Measurements from ENCODE around the gene CEP162. TPM values are rescaled to one million over a fixed set of nuclear protein-coding genes. Genes with fewer than 3 reads are reported as not detected.
A peak's percentile ranks its signal among the peaks of the same experiment; 100 is the strongest.
"Not testable (repeated sequence)": the region's sequence is repeated elsewhere in the genome, so short reads cannot be mapped to it uniquely, and the experiment has no call there.

CEP162 gene
- total RNA-seq, 2 donors from 2014 or later: 3.5 to 5.5 TPM

DNA sequence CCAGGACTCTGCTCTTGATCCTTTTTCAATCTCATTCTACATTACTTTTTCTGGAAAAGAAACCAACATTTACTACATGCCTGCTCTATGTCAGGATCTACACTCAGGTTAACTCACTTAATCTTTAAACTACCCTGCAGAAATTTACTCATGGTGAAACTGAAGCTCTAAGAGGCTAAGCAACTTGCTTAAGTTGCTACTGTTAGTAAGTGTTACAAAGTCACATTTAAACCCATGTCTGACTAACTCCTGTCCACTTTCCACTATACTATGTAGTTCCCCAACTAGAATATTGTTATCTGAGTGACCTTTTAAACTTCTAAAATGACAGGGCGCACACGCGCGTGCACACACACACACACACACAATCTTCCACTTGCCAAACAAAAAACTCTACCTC lies 5.0 kb downstream of the CEP162 start:
- Histone ChIP-seq H3K36me3 (peaks cover 7% of the 10 kb centered on the region), H3K27me3 (no peaks in the 10 kb centered on the region), H3K4me1 (peaks cover 0 to 15% of the 10 kb centered on the region in 2 donors), H3K9me3 (no peaks in the 10 kb centered on the region), H3K4me3 (no peak overlapping the region), H3K27ac (no peak overlapping the region)
- no peak for DNase-seq (ENCODE audit: low spot score)
- TF ChIP-seq, protein P1, sequence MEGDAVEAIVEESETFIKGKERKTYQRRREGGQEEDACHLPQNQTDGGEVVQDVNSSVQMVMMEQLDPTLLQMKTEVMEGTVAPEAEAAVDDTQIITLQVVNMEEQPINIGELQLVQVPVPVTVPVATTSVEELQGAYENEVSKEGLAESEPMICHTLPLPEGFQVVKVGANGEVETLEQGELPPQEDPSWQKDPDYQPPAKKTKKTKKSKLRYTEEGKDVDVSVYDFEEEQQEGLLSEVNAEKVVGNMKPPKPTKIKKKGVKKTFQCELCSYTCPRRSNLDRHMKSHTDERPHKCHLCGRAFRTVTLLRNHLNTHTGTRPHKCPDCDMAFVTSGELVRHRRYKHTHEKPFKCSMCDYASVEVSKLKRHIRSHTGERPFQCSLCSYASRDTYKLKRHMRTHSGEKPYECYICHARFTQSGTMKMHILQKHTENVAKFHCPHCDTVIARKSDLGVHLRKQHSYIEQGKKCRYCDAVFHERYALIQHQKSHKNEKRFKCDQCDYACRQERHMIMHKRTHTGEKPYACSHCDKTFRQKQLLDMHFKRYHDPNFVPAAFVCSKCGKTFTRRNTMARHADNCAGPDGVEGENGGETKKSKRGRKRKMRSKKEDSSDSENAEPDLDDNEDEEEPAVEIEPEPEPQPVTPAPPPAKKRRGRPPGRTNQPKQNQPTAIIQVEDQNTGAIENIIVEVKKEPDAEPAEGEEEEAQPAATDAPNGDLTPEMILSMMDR (IDR thresholded peaks at IDR 0.05): no peak

DNA sequence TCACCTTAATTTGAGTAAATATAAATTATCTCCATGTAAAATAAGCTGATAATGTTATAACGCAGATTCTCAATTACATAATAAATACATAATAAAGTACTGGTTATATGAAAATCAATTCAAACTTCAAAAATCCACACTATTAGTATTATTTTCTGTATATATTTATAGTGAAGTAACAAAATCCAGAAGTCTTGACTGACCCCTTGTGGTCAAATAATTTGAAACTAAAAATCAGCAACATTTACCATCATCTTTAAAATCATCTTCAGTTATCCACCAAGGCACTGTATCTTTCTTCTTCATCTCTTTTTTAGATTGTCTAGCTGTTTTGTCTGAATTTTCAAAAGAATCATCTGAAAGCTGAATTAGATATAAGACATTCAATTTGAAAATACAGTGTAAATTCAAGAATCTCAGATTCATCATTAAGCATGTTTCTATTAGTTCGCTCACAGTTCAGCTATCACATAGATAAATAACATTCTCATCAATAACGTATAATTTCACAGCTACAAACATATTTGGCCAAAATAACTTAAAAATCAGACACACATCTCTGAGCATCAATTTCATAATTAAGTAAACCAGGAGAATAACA lies 6.5 kb downstream of the CEP162 start:
- H3K4me1 ChIP-seq: peaks cover 0 to 4% of the 10 kb centered on the region in 2 donors
- no peaks in the 10 kb centered on the region for H3K9me3 ChIP-seq
- DNase-seq (ENCODE audit: low spot score): no peak
- TF ChIP-seq, protein P1 (IDR thresholded peaks at IDR 0.05): peak; percentile 51 to 67
- no peaks in the 10 kb centered on the region for H3K27me3 ChIP-seq
- no peak overlapping the region for H3K4me3 ChIP-seq
- peaks cover 8% of the 10 kb centered on the region for H3K36me3 ChIP-seq
- H3K27ac ChIP-seq: no peak overlapping the region

DNA sequence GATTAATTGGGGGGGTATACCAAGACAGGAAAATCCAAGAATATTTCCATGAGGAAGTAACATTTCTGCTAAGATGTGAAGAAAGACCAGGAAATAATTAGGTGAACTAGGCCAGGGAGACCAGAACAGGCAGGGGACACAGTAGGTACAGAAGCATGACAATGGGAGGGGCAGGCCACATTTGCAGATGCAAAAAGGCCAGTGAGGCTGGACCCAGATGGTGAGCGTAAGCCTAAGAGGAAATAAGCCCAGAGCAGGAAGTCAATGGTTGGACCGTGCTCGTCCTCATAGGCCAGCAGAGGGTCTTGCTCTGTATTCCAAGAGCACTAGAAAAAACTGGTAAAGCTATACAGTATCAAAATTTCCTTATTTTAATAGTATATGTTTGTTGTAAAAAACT lies 9.4 kb downstream of the CEP162 start:
- no peak overlapping the region for H3K4me3 ChIP-seq
- TF ChIP-seq, protein P1 (IDR thresholded peaks at IDR 0.05): no peak
- peaks cover 8% of the 10 kb centered on the region for H3K36me3 ChIP-seq
- no peaks in the 10 kb centered on the region for H3K9me3 ChIP-seq
- DNase-seq (ENCODE audit: low spot score): no peak
- no peaks in the 10 kb centered on the region for H3K4me1 ChIP-seq
- no peak overlapping the region for H3K27ac ChIP-seq
- no peaks in the 10 kb centered on the region for H3K27me3 ChIP-seq

GRCh38 chr6:84213217-84213616 lies 14.2 kb downstream of the CEP162 start:
- H3K4me3 ChIP-seq: no peak overlapping the region
- no peaks in the 10 kb centered on the region for H3K9me3 ChIP-seq
- no peak overlapping the region for H3K27ac ChIP-seq
- no peaks in the 10 kb centered on the region for H3K4me1 ChIP-seq
- peaks cover 17% of the 10 kb centered on the region for H3K36me3 ChIP-seq
- TF ChIP-seq, protein P1 (IDR thresholded peaks at IDR 0.05): no peak
- H3K27me3 ChIP-seq: no peaks in the 10 kb centered on the region
- DNase-seq (ENCODE audit: low spot score): no peak

DNA sequence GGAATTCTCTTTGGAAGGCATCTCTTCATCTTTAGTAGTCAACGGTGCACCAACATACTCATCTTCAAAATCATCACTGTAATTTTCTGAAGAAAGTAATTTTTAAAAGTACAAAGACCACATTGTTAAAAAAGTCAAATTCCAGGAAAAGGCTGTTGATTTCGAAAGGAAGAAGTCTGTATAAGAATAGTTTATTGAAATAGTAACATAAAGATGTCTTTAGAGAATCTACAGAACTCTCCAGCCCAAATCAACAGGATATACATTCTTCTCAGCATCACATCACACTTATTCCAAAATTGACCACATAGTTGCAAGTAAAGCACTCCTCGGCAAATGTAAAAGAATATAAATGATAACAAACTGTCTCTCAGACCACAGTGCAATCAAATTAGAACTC lies 23.4 kb downstream of the CEP162 start:
- no peak overlapping the region for H3K27ac ChIP-seq
- peaks cover 18% of the 10 kb centered on the region for H3K36me3 ChIP-seq
- no peaks in the 10 kb centered on the region for H3K4me1 ChIP-seq
- TF ChIP-seq, protein P1 (IDR thresholded peaks at IDR 0.05): no peak
- H3K4me3 ChIP-seq: no peak overlapping the region
- no peaks in the 10 kb centered on the region for H3K27me3 ChIP-seq
- no peak for DNase-seq (ENCODE audit: low spot score)
- H3K9me3 ChIP-seq: no peaks in the 10 kb centered on the region

GRCh38 chr6:84199987-84200386 lies 27.5 kb downstream of the CEP162 start:
- DNase-seq (ENCODE audit: low spot score); H3K4me3 ChIP-seq; H3K27ac ChIP-seq; H3K27me3 ChIP-seq; H3K4me1 ChIP-seq; H3K9me3 ChIP-seq: not testable (repeated sequence)
- H3K36me3 ChIP-seq: peaks cover 30% of the 10 kb centered on the region
